Fibroblast of mammary gland (primary cell): ENCODE data around the gene KRT28.

ENCODE experiments used
- DNase-seq: peaks from one replicate; pipeline ENCODE4 v3.0.0-alpha.2; 2010; ENCODE audit warnings: low read depth
- H3K4me3 ChIP-seq: 2 replicates; pipeline ENCODE4 v1.5.1; 2011; ENCODE audit warnings: low read depth, mild to moderate bottlenecking, low read length, moderate library complexity; ENCODE audit not compliant: control insufficient read depth
- TF ChIP-seq, protein P1 (sequence below): conservative IDR thresholded peaks from 2 replicates; pipeline ENCODE4 v1.5.1; 2011; ENCODE audit warnings: low read depth, low read length, inconsistent platforms; ENCODE audit not compliant: control insufficient read depth, insufficient read depth

Gene KRT28

DNA sequence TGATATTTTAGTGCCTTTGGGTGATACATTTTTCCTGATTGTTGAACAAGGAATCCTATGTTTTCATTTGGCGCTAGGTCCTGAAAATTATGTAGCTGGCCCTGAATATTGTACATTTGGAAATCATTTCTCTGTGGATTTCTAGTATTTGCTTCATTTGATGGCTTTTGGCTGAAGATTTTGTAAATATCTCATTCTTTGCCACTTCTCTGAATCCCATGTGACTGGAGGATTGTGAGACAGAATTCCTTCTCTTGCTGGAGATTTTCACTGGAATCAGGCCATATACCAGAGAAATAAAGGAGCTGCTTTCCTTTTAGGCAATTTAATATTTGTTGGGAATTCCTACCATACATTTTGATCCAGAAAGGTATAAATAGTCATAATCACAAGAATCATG, 8.6 kb downstream of the KRT28 start:
- no peak for DNase-seq
- no peak overlapping the region for H3K4me3 ChIP-seq
- TF ChIP-seq, protein P1, sequence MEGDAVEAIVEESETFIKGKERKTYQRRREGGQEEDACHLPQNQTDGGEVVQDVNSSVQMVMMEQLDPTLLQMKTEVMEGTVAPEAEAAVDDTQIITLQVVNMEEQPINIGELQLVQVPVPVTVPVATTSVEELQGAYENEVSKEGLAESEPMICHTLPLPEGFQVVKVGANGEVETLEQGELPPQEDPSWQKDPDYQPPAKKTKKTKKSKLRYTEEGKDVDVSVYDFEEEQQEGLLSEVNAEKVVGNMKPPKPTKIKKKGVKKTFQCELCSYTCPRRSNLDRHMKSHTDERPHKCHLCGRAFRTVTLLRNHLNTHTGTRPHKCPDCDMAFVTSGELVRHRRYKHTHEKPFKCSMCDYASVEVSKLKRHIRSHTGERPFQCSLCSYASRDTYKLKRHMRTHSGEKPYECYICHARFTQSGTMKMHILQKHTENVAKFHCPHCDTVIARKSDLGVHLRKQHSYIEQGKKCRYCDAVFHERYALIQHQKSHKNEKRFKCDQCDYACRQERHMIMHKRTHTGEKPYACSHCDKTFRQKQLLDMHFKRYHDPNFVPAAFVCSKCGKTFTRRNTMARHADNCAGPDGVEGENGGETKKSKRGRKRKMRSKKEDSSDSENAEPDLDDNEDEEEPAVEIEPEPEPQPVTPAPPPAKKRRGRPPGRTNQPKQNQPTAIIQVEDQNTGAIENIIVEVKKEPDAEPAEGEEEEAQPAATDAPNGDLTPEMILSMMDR, result no peak

DNA sequence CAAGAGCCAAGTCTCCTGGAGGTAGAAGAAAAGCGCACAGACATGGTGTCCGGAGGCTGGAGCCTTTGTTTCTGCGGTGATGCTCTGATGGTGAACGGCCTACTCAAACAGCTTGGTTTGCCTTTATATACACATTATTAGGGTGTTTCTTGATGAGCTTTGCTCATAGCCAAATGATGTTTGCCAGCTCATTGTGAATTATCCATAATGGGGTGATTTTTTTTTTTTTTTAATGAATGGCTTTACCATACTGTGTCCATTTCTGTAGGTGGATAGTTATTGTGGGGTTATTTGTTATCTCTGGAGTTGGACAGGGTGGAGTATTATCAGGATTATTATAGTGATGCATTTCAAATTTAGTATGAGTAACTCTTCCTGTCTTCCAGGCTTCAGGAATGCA, 17.3 kb downstream of the KRT28 start, which contains the start of gene KRT27:
TSS of gene KRT27 (minus strand) at position 101 of the 400 bp plus-strand sequence. CDS start at position 44, 57 bp downstream.
- no peak within 1 kb of the TSS for H3K4me3 ChIP-seq
- DNase-seq, result no peak
- TF ChIP-seq, protein P1, result no peak

DNA sequence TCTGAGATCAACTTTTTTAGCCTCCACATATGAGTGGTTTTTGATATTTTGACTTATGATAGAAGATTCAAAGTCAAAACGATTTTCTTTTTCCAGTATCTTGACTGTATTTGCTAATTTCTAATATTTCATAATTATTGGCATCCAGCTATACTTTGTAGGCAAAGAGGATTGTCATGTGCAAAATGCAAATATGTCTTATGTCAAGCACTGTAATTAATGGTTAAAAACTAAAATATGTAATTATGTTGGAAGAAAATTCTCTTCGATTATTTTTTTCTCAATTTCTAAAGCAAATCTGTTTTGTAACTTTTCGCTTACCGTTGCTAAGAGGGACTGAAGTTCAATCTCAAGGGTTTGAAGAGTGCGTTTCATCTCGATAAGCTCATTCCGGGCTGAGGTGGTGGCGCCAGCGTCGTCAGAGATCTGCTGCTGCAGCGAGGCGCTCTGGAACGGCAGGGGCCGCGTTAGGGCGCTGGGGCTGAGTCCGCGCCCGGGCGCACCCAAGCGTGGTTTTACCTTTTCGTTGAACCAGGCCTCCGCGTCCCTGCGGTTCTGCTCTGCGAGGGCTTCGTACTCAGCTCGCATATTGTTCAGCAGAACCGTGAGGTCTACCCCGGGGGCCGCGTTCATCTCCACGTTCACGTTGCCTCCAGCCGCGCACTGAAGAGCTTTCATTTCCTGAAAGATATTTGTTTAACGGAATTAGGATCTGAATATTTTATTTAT, 20.4 kb downstream of the KRT28 start:
- TF ChIP-seq, protein P1, result no peak
- no peak overlapping the region for H3K4me3 ChIP-seq
- no peak for DNase-seq

DNA sequence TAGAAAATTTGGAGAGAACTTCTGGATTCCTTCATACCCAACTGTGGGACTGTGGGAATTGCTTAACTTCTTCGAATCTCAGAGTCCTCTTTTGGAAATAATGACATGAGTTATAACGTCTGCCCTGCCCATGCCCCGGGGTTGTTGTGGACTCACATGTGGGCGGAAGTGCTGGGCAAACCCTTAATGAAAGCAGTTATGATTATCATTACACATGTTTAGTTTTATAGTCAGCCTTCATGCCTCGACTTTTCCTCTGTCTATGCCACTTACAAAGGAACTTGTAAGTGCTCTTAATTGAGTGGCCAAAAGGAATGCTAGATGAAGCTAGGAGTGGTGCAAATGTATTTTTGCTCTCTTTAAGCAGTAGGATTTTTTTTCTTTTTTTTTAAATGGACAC, 21.3 kb downstream of the KRT28 start:
- no peak for DNase-seq
- TF ChIP-seq, protein P1, result no peak
- H3K4me3 ChIP-seq, result no peak overlapping the region

DNA sequence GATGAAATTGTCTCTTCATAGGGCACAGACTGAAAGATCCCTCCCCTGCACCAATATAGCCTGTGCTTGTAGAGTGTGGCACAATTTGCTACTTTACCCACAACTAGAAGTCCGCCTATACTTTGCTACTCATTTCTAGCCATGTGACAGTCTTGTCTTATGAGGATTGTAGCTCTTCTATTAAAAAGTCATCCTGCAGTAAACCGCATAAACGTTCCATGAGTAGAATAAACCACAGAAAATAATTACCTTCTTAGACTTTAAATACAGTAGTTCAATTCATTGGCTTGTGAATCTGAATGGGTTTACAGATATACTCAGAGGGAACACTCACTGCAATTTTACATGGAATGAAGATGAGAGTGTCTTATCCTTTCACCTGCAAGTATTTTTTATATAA, 21.8 kb downstream of the KRT28 start:
- no peak overlapping the region for H3K4me3 ChIP-seq
- no peak for DNase-seq
- TF ChIP-seq, protein P1, result no peak

DNA sequence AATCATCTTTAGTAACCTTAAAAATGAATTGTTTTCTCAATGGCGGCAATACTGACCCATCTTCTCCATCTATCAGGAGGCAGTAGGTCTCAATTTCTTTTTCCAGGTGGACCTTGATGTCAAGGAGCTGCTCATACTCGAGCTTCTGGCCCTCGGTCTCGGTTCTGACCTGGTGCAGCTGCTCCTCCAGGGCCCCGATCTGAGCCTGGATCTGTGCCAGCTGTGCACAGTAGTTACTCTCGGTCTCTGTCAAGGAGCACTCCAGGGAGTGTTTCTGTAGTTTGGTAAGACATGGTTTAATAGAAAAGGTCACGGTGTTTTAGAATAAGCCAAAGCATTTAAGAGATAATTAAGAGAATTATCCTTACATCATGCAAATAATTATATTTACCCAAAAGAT, 22.3 kb downstream of the KRT28 start:
- DNase-seq, result no peak
- TF ChIP-seq, protein P1, result no peak
- no peak overlapping the region for H3K4me3 ChIP-seq
